Measurements from ENCODE around the gene DBF4B.
A peak's percentile ranks its signal among the peaks of the same experiment; 100 is the strongest.

GRCh38 chr17:44774271-44775135 is 66.0 kb downstream of the DBF4B start:
- TF ChIP-seq DPF2 (CRISPR knock-in tag; IDR thresholded peaks at IDR 0.05; ENCODE audit: borderline replicate concordance, low read depth), result no peak
- no peak for TF ChIP-seq RFX5 (IDR thresholded peaks at IDR 0.05; ENCODE audit: low read depth, low read length)
- TF ChIP-seq GLI4 (CRISPR knock-in tag; IDR thresholded peaks at IDR 0.05; ENCODE audit: borderline replicate concordance), result no peak
- 0 out of 2 replicates have a peak, but pooled peaks have one; percentile 33 for TF ChIP-seq ZBTB7A (CRISPR knock-in tag; IDR thresholded peaks at IDR 0.05)
- no peak for TF ChIP-seq POLR2A (IDR thresholded peaks at IDR 0.05; ENCODE audit: insufficient read depth in 1 of 2, low read depth in 2 of 2, low read length in 2 of 2)
- TF ChIP-seq HNF4A (CRISPR knock-in tag; IDR thresholded peaks at IDR 0.05), result peak; percentile 14; the same call in 1 of the 2 replicates
- no peak for TF ChIP-seq EZH2 (conservative IDR thresholded peaks at IDR 0.05; ENCODE audit: low read depth, low read length)
- no peak for TF ChIP-seq ZNF775 (CRISPR knock-in tag; IDR thresholded peaks at IDR 0.05; ENCODE audit: borderline replicate concordance)
- no peak for TF ChIP-seq NR2C2 (CRISPR knock-in tag; IDR thresholded peaks at IDR 0.05; ENCODE audit: borderline replicate concordance)
- no peak for TF ChIP-seq SRY (CRISPR knock-in tag; IDR thresholded peaks at IDR 0.05)
- no peak for TF ChIP-seq USF2 (IDR thresholded peaks at IDR 0.05; ENCODE audit: low read depth, low read length)
- TF ChIP-seq USF2 (CRISPR knock-in tag; IDR thresholded peaks at IDR 0.05; ENCODE audit: borderline replicate concordance), result no peak
- TF ChIP-seq SRF (IDR thresholded peaks at IDR 0.05; ENCODE audit: low read depth, low read length), result no peak; the same call in 1 of the 2 replicates
- no peak for TF ChIP-seq MLX (CRISPR knock-in tag; IDR thresholded peaks at IDR 0.05)

All from HepG2 (cell line).